MG63 (cell line): ENCODE results near the gene LSM4. TPM values are rescaled to one million over a fixed set of nuclear protein-coding genes. Genes with fewer than 3 reads are reported as not detected.

ENCODE experiments used
- DNase-seq: peaks from one replicate; pipeline ENCODE4 v3.0.0-alpha.2; 2020
- H3K27me3 ChIP-seq: fragments of 250-450 bp; sonication (Bioruptor Pico); 2 replicates; pipeline ENCODE4 v1.5.1; 2020; ENCODE audit warnings: mild to moderate bottlenecking, moderate library complexity
- H3K36me3 ChIP-seq: fragments of 250-450 bp; sonication (Bioruptor Pico); 2 replicates; pipeline ENCODE4 v1.5.1; 2020; ENCODE audit warnings: mild to moderate bottlenecking, moderate library complexity
- H3K4me3 ChIP-seq: fragments of 250-450 bp; sonication (Bioruptor Pico); 2 replicates; pipeline ENCODE4 v1.5.1; 2020; ENCODE audit warnings: mild to moderate bottlenecking, moderate library complexity
- H3K9me3 ChIP-seq: fragments of 250-450 bp; sonication (Bioruptor Pico); 2 replicates; pipeline ENCODE4 v1.5.1; 2020; ENCODE audit warnings: mild to moderate bottlenecking, moderate library complexity
- total RNA-seq: library from RNA; depleted of rRNA; stranded (reverse); fragments of >200 nt; shearing (Covaris generic); gene quantifications from 2 replicates; pipeline ENCODE4 v1.2.3, GENCODE V29; 2014; ENCODE audit warnings: low replicate concordance

LSM4 gene
- total RNA-seq, 1 experiment from 2014 or later: 636 TPM

DNA sequence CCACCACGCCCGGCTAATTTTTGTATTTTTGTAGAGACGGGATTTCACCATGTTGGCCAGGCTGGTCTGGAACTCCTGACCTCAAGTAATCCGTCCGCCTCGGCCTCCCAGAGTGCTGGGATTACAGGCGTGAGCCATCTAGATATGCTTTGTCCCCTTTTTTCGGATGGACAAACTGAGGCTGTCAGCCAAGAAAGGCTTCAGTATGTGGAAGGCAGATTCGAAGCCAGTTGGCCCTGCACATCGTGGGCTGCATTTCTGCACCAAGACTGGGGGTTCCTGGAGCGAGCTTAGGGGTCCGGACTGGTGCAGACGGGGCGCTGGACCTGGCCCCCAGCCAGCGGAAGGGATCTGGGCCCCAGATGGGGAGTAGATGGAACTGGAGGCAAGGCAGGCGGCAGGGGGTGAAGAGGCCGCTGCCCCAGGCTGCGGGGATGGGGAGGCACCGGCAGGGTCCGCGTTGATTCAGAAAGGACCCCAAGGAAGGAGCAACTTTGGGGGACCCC is 31.8 kb downstream of the LSM4 start:
- no peaks in the 10 kb centered on the region; the same call in 1 of the 2 replicates for H3K9me3 ChIP-seq
- no peak for DNase-seq
- no peak overlapping the region for H3K4me3 ChIP-seq
- H3K27me3 ChIP-seq: no peaks in the 10 kb centered on the region
- H3K36me3 ChIP-seq: no peaks in the 10 kb centered on the region

GRCh38 chr19:18290302-18291018 is 32.4 kb downstream of the LSM4 start:
- Histone ChIP-seq H3K9me3 (no peaks in the 10 kb centered on the region), H3K4me3 (no peak overlapping the region), H3K27me3 (no peaks in the 10 kb centered on the region), H3K36me3 (no peaks in the 10 kb centered on the region)
- no peak for DNase-seq

DNA sequence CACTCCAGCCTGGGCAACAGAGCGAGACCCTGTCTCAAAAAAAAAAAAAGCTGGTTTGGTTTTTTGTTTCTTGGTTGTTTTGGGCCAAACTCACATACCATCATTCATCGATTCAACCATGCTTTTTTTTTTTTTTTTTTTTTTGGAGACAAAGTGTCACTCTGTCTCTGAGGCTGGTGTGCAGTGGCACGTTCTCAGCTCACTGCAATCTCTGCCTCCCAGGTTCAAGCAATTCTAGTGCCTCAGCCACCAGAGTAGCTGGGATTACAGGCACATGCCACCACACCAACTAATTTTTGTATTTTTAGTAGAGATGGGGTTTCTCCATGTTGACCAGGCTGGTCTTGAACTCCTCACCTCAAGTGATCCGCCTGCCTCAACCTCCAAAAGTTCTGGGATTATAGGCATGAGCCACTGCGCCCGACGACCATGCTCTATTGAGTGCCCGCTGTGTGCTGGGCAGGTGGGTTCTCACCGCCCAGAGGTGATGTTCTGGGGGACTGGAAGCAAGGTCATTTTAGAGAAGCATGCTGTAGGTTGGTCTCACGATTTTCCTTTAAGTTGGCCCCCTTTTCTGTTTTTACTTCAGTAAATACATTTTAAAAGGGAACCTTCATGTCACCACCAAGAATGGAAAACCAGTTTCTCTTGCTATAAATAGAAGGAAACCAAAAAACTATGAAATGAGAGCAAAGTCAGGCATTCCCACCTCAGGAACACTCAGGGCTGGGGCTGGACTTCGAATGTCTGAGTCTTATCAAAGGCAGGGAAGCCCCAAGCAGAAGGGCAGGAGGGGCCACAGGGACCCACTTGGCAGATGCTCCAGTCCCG is 33.2 kb downstream of the LSM4 start:
- no peak for DNase-seq
- no peaks in the 10 kb centered on the region for H3K36me3 ChIP-seq
- no peaks in the 10 kb centered on the region for H3K27me3 ChIP-seq
- no peak overlapping the region for H3K4me3 ChIP-seq
- no peaks in the 10 kb centered on the region for H3K9me3 ChIP-seq

GRCh38 chr19:18287836-18288772 is 34.8 kb downstream of the LSM4 start:
- no peaks in the 10 kb centered on the region for H3K36me3 ChIP-seq
- DNase-seq: no peak
- H3K9me3 ChIP-seq: no peaks in the 10 kb centered on the region
- H3K4me3 ChIP-seq: no peak overlapping the region
- no peaks in the 10 kb centered on the region for H3K27me3 ChIP-seq

DNA sequence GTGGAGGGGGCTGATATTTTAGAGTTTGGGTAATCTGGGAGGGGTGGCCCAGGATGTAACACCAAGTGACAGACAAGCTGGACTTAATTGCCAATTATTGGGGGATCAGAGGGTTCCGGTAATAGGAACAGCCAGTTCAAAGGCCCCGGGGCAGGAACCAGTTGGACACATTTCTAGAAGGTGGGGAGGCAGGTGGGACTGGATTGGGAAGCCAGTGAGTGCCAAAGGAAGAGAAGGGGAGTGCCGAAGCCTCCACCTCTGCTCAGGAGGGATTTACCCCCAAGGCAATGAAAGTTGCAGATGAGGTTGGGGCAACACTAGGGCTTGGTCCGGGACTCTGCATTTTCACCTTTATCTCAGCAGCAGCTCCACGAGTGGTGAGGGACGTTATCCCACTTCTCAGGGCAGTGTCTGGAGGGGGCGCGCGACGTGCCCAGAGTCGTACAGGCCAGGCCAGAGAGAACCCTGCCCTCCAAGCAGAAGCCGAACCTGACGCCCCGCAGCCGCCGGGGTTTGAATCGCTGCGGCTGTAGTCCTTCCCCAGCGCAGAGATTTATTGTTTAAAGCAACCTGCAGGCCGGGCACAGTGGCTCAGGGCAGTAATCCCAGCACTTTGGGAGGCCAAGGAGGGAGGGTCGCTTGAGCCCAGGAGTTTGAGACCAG is 35.8 kb downstream of the LSM4 start:
- DNase-seq: no peak
- Histone ChIP-seq H3K27me3 (no peaks in the 10 kb centered on the region), H3K9me3 (no peaks in the 10 kb centered on the region), H3K4me3 (no peak overlapping the region), H3K36me3 (no peaks in the 10 kb centered on the region)

GRCh38 chr19:18284712-18285360 is 38.0 kb downstream of the LSM4 start:
- no peaks in the 10 kb centered on the region for H3K9me3 ChIP-seq
- no peak for DNase-seq

GRCh38 chr19:18283338-18283737 is 39.5 kb downstream of the LSM4 start:
- Histone ChIP-seq H3K9me3 (no peaks in the 10 kb centered on the region), H3K27me3 (no peaks in the 10 kb centered on the region), H3K4me3 (no peak overlapping the region), H3K36me3 (peaks cover 15% of the 10 kb centered on the region)
- no peak for DNase-seq

More at GRCh38 chr19:18284712-18285360, 38.0 kb downstream of the LSM4 start:
- Histone ChIP-seq H3K4me3 (no peak overlapping the region), H3K36me3 (peaks cover 5% of the 10 kb centered on the region; the same call in 1 of the 2 replicates), H3K27me3 (no peaks in the 10 kb centered on the region)

GRCh38 chr19:18282788-18283141 is 40.1 kb downstream of the LSM4 start:
- H3K9me3 ChIP-seq: no peaks in the 10 kb centered on the region
- H3K27me3 ChIP-seq: no peaks in the 10 kb centered on the region
- H3K4me3 ChIP-seq: no peak overlapping the region; the same call in 1 of the 2 replicates
- peaks cover 20% of the 10 kb centered on the region for H3K36me3 ChIP-seq
- DNase-seq: no peak

- DNase-seq: no peak
- peak overlapping the region; percentile 49 for H3K4me3 ChIP-seq
- H3K9me3 ChIP-seq: no peaks in the 10 kb centered on the region
- H3K27me3 ChIP-seq: no peaks in the 10 kb centered on the region
- H3K36me3 ChIP-seq: peaks cover 22% of the 10 kb centered on the region
Measured at GRCh38 chr19:18282021-18282787, 40.7 kb downstream of the LSM4 start.

- Histone ChIP-seq H3K9me3 (no peaks in the 10 kb centered on the region), H3K27me3 (no peaks in the 10 kb centered on the region), H3K36me3 (peaks cover 22% of the 10 kb centered on the region), H3K4me3 (peak within 1 kb of the TSS; percentile 96)
- peak; percentile 99 for DNase-seq
Measured at GRCh38 chr19:18281082-18282020, 41.5 kb downstream of the LSM4 start, which contains the start of gene JUND. TSS of gene JUND (minus strand) at chr19:18281622. CDS start at chr19:18281484, 138 bp downstream.

DNA sequence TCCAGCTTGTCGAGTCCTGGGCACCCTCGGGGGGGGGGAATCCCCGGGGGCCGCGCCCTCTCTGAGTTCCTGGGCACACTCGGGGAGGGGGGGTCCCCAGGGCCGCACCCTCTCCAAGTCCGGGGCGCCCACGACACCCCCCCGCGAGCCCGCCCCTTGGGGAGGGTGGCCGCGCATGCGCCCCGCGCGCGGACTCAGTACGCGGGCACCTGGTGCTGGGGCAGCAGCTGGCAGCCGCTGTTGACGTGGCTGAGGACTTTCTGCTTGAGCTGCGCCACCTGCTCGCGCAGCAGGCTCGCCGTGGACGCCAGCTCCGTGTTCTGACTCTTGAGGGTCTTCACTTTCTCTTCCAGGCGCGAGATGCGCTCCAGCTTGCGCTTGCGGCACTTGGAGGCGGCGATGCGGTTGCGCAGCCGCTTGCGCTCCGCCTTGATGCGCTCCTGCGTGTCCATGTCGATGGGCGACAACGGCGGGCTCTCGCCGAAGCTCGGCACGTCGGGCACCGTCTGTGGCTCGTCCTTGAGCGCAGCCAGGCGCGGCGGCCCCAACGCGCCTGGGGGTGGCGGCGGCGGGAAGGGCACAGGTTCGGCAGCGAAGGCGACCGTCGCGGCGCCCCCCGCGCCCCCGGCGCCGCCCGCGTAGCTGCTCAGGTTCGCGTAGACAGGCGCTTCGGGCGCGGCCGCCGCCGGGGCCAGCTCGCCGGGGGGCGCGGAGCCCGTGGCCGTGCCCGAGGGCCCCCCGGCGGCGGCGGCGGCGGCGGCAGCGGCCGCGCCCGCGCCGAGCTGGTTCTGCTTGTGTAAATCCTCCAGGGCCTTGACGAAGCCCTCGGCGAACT is 42.4 kb downstream of the LSM4 start:
- DNase-seq: peak; percentile 85

DNA sequence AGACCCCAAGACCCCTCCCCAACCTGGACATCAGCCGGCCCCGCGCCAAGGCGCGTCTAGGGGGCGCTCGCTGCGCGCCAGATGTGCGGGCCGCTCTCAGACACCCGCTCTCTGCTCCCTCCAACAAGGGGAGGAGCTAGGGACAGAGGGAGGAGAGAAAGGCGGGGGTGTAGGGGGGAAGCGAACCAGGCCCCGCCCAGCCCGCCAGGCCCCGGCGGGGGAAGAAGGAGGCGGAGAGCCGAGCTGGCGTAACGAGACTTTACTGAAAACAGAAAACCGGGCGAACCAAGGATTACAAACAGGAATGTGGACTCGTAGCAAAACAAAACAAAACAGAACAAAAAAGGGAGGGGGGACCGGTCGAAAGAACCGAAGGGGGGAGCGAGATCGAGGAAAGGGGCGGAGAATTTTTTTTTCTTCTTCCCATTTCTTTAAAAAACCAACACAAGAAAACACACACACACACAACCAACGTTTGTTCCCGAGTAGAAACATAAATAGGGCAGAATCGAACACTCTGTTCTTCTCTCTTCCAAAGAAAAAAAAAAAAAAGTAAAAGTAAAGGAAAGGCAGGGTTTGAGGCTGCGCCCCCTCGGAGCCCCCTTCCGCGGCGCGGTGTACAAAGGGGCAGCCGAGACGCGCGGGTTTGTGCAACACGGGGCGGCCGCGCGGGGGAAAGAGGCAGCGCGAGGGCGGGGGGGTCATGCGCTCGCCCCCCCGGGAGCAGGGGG is 43.2 kb downstream of the LSM4 start:
- DNase-seq: peak; percentile 94
- Histone ChIP-seq H3K4me3 (peak overlapping the region; percentile 96), H3K36me3 (peaks cover 22% of the 10 kb centered on the region), H3K9me3 (no peaks in the 10 kb centered on the region), H3K27me3 (no peaks in the 10 kb centered on the region)

More for the DNA sequence above, 42.4 kb downstream of the LSM4 start:
- Histone ChIP-seq H3K4me3 (peak overlapping the region; percentile 96), H3K9me3 (no peaks in the 10 kb centered on the region), H3K27me3 (no peaks in the 10 kb centered on the region), H3K36me3 (peaks cover 22% of the 10 kb centered on the region)

DNA sequence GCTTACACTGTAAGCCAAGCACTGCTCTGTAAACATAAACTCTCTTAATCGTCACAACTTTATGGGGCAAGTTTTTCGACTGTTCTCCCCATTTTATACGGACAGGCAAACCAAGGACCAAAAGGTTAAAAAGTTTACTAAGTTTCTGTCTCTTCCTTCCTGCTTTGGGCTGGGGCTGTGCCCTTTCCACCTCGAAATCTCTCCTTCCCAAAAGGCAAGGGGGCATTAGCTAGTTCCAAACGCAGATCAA is 43.7 kb downstream of the LSM4 start:
- Histone ChIP-seq H3K4me3 (peak overlapping the region; percentile 96), H3K36me3 (peaks cover 22% of the 10 kb centered on the region), H3K27me3 (no peaks in the 10 kb centered on the region), H3K9me3 (no peaks in the 10 kb centered on the region)
- DNase-seq: no peak
